ENCODE results near the gene PDXK. TPM values are rescaled to one million over a fixed set of nuclear protein-coding genes. Genes with fewer than 3 reads are reported as not detected.

Gene PDXK
- total RNA-seq, 4 donors from 2014 or later: 58.8 to 111 (median 93.5) TPM

DNA sequence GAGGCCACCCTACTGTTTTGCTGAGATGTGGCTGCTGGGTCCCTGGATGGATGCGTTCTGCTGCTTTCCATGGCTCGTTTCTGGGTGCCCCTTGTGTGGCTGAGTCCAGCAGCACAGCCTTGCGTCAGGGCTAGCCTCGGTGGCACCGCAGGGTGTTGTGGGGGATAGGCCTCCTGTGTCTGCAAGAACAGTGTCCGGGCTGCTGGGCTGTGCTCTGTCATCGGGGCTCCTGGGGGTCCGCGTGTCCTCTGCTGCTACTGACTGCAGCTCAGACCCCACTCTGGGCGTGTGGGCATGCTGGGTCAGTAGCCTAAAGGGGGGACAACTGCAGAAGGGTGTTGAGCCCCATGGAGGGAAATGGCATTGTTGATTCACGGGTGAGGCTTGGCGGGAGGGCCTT lies 75.4 kb downstream of the PDXK start:
- no peak for DNase-seq (ENCODE audit: low spot score)

DNA sequence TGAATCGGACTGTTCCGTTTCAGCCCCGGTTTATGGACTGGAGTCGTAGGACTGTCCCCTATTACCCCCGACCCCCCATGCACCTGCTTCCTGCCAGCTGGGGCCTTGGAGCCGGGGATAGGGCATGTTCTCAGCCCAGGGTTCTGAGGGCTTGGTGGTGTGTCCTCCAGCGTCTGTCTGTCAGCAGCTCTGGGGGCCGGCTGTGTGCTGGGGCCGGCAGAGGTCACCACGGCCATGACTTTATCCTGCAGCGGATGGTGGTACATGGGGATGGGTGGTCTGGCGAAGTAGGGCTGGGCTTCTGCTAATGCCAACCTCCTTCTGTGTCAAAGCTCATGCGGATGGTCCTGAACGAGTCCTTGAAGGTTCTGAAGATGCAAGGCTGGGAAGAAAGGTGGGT lies 75.9 kb downstream of the PDXK start:
- TF ChIP-seq, protein P1, sequence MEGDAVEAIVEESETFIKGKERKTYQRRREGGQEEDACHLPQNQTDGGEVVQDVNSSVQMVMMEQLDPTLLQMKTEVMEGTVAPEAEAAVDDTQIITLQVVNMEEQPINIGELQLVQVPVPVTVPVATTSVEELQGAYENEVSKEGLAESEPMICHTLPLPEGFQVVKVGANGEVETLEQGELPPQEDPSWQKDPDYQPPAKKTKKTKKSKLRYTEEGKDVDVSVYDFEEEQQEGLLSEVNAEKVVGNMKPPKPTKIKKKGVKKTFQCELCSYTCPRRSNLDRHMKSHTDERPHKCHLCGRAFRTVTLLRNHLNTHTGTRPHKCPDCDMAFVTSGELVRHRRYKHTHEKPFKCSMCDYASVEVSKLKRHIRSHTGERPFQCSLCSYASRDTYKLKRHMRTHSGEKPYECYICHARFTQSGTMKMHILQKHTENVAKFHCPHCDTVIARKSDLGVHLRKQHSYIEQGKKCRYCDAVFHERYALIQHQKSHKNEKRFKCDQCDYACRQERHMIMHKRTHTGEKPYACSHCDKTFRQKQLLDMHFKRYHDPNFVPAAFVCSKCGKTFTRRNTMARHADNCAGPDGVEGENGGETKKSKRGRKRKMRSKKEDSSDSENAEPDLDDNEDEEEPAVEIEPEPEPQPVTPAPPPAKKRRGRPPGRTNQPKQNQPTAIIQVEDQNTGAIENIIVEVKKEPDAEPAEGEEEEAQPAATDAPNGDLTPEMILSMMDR (IDR thresholded peaks at IDR 0.05): no peak
- DNase-seq (ENCODE audit: low spot score) (no peak), ATAC-seq (ENCODE audit: low FRiP score) (no peak)

More for the DNA sequence above, 75.4 kb downstream of the PDXK start:
- no peak for ATAC-seq (ENCODE audit: low FRiP score)
- TF ChIP-seq, protein P1 (IDR thresholded peaks at IDR 0.05): no peak

DNA sequence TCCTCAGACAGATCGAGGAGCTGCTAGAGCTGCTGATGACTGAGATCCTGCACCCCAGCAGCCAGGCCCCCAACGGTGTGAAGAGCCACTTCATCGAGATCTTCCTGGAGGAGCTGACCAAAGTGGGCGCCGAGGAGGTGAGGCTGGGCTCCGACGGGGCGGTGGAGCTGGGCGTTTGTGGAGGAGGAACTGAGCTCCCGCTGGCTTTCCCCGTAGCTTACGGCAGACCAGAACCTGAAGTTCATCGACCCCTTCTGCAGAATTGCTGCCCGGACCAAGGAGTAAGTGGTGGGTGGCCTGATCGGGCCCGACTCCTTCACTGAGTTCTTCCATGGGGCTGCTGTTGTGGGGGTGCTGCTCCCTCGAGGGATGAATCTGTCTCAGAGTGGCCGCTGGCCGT lies 78.5 kb downstream of the PDXK start:
- TF ChIP-seq, protein P1 (IDR thresholded peaks at IDR 0.05): no peak
- ATAC-seq (ENCODE audit: low FRiP score) (no peak), DNase-seq (ENCODE audit: low spot score) (no peak)

DNA sequence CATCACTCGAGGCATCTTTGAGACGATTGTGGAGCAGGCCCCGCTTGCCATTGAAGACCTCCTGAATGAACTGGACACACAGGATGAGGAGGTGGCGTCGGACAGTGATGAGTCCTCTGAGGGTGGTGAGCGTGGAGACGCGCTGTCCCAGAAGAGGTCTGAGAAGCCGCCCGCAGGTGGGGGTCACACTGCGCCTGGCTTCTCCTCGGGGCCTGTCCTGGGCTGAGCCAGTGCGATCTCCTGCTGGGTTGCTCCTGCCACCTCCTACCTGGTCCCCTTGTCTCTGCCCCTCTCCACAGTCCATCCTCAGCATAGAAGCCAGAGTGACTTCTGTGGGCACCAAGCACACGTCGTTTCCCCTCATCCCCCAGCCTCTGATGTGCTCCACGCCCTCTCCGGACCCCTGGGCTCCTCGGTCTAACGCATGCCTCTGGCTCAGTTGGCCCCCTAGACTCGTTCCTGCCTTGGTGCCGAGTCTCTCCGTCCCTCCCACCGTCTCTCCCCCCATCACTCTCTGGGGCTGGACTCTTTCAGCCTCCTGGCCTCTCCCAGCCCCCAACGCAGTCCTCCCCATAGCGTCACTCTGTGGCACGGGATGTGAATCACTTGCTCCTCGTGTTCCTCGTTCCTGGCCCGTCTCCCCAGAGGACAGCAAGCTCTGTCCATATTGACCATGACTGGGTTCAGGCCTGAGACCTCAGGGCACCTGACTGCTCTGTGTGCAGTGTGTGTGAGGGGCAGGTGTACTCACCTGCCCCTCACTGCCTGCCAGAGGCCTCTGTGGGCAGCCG lies 79.2 kb downstream of the PDXK start:
- no peak for ATAC-seq (ENCODE audit: low FRiP score)
- TF ChIP-seq, protein P1 (IDR thresholded peaks at IDR 0.05): no peak
- DNase-seq (ENCODE audit: low spot score): no peak

DNA sequence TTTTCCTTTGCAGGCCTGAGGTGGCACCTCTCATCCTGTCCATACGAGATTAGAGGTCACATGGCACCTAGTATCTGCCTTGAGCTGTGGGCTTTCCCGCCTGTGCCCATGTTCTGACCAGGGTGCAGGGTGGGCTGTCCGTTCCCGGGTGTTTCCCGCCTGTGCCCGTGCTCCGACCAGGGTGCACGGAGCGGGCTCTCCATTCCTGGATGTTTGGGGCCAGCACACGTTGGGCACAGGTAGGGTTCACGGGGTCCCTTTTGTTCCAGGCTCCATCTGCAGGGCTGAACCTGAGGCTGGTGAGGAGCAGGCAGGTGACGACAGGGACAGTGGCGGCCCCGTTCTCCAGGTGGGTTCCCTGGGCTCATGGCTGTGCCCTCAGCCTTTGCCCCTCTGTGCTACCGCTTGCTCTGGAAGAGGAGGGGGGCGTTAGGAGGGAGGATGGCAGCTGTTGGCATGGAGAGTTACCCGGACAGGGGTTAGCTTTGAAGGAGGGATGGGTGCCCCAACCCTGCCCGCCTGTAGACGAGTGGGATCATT lies 80.4 kb downstream of the PDXK start:
- DNase-seq (ENCODE audit: low spot score) (no peak), ATAC-seq (ENCODE audit: low FRiP score) (no peak)
- TF ChIP-seq, protein P1 (IDR thresholded peaks at IDR 0.05): no peak

DNA sequence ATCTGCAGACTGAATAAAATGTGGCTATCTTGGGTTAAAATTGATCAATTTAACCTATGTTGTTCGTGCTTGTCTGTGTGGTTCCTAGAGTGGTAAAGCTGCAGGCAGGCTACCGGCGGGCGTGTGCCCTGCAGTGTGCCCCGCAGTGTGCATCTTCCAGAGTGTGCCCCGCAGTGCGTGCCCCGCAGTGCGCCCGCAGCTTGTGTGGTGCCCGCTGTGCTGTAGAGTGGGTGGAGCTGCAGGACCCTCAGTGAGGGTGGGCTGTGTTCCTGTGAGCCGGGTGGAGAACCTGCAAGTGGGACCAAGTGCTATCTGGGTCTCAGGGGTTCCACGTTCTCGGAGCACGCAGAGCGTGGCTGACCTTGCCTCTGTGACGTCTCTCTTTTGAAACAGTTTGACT lies 81.2 kb downstream of the PDXK start:
- ATAC-seq (ENCODE audit: low FRiP score) (no peak), DNase-seq (ENCODE audit: low spot score) (no peak)
- TF ChIP-seq, protein P1 (IDR thresholded peaks at IDR 0.05): no peak

DNA sequence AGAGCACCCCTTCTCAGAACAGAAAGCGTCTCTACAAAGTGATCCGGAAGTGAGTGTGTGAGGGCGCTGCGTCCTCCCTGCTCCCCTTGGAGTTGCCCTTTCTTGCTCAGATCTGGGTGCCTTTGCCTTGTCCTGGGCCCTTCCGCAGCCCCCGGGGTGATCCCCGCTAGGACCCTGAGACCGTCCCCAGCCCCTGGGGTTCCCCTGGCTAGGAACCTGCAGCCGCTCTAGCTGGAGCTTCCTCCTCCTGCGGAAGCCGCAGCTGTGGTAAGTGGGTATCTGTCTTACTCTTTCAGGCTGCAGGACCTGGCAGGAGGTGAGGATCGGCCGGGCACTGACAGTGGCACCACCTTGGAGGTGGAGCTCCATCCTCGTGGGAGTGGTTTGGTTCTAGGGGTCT lies 81.6 kb downstream of the PDXK start:
- no peak for ATAC-seq (ENCODE audit: low FRiP score)
- TF ChIP-seq, protein P1 (IDR thresholded peaks at IDR 0.05): no peak
- no peak for DNase-seq (ENCODE audit: low spot score)

All from omental fat pad (tissue), 4 donors.